ENCODE measurements around the gene E2F3.

The E2F3 gene

DNA sequence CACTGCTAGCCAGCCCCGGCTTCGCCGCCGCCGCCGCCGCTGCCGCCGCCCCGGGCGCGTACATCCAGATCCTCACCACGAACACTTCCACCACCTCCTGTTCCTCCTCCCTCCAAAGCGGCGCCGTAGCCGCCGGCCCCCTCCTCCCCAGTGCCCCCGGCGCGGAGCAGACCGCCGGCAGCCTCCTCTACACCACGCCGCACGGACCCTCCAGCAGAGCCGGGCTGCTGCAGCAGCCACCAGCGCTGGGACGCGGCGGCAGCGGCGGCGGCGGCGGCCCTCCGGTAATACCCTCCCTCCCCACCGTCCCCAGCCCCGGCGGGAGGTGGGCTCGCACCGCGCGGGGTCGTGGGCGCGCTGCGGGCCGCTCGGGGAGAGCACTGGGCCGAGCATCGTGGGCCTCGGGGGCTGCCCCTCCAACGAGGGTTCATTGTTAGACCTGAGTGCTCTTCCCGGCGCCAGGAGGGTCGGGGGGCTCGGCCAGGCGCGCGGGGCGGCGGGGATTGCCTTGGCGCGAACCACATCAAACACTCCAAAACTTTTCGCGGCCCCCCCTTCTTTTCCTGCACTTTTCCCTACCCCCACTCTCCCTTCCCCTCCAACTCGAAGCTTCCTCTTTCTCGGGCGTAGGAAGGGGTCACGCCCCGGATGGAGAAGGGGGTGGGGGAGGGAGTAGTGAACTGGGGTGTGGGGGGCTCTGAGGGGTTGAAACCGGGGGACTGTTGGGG is 827 bp downstream of the E2F3 start:
- DNase-seq: peak; percentile 20

DNA sequence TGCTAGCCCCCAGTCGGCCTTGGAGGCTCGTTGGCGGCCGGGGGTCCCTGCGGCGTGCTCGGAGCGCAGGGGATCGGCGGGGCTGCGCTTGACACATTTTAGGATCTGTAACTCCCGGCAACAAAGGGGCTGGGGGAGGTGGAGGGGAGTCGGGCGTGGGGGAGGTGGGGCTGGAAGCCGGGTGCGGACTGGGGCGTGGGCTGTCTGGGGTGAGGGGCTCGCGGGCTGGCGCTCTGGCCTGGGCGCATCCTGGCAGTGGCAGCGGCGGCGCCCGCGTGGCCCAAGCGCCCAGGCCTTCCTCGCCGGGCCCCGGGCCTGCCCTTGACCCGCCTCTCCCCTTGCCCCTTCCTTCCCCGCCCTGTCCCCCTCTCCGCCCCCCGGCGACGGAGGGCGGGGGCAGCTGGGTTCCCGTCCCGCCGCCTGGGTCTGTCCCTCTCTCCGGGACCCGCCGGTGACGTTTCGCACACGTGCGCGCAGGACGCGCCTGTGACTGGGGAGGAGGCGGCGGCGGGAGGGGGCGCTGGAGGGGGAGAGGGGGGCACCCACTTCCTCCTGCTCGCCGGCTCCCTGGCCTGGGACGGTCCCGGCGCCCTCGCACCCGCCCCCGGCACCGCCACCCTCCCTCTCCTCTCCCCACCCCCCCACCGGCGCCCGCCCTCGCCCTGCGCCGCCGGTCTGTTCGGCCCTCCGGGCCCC is 1.5 kb downstream of the E2F3 start:
- DNase-seq: peak; percentile 72

DNA sequence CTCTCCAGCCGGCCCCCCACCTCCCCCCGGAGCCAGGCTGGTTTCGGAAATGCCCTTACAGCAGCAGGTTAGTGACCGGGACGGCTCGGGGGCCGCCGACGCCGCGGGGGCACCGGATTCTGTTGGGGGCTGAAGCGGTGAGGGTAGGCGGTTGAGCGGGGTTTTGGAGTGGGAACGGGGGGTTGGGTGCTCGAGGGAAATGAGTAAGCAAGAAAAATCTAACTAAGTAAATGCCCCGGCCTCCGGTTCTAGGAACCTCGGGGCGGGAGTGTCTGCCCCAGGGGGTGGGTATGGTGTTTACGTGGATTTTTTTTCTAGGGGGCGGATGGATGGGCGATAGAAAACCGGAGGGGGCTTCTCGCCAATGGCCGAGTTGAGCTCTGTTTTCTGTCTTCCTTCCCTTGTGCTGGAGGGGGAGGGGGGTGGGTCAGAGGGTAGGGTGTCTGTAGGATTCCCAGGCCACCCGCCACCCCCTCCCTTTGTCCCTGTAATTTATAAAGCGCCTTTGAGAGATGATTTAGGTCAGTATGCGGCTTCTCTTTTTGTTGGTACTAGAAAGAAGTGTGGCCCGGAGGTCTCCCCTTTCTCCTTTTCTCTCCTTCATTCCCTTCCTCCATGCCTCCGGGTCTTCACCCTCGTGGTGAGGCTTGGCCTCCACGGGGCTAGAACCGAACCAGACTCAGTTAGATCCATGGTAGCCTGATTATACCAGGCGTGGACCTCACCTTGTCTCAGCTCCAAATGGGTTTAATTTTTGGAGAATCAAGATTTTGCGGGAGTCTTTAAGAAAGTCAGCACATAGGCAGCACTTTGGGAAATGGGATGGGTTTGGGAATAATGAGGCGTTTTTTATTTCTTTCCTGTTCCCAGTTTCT is 2.3 kb downstream of the E2F3 start:
- peak; percentile 45 for DNase-seq

DNA sequence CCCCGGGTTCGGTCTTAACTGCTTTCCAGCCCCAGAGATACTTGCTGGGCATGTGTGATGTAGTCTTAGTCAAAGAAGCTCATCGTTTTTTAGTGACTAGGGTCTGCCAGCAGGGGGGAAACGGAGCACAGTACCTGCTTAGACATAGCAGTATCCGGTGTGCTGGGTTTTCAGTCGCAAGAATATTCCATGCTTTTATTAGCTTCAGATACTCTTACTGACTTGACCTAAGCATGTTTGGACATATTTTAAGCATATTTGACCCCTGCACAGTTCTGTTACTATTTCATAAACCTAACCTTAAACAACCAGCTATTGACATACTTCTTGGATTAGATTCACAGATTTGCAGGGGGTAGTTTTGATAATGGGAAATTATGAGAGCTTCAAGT is 3.0 kb downstream of the E2F3 start:
- peak; percentile 41 for DNase-seq

DNA sequence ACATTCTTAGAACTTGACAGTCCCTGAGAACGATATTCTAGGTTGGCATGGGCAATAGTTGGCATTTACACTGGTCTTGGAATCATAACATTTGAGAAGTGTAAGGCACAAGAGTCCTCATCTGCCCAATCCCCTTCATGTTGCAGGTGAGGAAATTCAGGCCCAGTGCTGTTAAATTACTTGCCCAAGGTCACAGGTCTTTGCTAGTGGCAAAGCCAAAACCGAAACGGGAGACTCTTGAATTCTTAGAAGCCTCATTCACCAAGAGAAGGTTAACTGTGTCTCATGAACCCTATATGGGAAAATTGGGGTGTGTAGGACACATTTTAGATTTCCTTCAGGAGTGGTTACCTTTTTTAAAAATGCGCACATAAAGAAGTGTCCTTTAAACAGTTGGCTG is 7.2 kb downstream of the E2F3 start:
- DNase-seq: no peak

DNA sequence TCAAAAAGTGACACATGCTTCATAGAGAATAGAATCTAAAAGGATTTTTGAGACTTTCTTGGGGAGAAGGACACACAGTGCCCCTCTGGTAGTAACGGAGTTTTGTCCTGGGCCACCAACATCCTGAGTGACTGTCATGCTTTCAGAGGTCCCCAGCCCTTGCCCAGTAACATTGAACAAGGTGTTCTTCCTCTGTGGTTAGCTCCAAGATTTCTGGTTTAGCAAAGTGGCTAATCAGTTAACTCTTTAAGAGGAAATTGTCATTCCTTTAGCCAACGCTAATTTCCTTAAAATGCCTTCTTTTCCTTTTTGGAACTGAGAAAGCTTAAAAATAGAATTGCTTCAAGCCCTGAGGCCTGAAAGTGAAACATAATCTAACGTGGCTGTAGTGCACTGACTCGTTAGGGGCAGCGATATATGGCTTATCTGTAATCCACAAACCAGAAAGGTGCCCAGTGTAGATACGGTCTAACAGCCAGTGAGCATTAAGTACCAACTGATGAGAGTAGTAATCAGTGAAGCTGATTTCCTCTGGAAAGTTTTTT is 7.8 kb downstream of the E2F3 start:
- no peak for DNase-seq

DNA sequence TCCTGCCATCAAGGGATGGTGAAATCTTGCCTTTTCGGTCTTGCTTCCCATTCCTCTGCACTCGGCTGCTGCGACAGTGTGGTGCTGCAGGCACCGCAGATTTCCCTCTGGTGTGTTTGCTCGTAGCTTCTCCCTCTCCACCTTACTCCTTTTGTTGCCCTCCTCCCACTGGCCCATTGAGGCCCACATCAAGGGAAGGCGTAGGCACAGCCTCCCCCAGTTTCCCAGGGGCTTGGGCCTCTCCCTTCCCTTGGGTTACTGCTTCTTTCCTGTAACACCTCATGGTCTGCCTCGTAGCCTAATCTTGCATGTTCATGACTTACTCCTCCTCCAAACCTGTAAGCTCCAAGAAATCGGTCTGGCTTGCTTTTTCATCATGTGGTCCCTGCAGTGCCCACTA is 9.9 kb downstream of the E2F3 start:
- DNase-seq: no peak

DNA sequence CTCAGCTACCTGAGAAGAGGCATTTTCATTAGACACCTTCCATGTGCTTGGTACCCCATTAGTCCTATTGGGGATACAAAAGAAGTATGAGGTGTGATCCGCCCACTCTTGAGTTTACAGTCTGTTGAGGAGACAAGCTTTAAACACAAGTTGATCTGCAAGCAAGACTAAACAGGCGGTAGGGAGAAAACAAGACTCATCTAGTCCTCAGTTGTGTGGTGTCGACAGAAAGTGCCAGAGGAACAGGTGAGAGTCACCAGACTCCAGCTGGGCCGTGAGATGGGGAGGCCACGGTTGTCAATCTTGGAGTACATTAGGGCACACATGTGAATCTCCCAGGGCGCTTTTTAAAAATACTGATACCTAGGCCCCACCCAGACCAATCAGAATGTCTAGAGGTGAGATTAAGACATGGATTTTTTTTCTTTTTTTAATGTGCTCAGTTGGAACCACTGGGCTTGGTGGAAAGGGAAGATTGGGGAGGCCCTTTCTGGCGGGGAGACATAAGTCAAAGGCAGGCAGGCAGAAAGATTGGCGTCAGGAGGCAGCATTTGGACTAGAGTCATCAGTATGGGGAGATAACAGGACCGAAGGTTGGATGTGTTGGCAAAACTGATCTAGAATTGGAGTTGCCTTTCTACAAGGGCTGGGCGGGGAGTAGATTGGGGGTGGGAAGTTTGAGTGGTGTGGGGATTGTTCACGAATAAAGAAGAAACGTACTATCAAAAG is 10.4 kb downstream of the E2F3 start:
- DNase-seq: no peak

DNA sequence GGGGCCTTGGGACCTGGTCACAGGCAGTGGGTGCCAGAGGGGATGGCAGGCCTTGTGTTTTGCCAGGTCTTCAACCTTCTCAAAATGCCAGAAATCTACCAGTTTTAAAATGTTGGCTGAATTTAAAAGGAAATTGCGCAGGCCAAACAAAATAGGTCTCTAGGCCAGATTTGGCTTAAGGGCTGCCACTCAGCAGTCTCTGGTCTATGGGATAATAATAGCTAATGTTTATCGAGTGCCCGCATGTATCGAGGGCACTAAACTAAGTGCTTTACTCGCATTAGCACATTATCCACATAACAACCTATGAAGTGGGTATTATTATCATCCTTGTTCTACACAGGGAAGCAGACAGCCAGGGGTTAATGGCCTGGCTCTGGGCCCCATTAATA is 11.0 kb downstream of the E2F3 start:
- DNase-seq: no peak

DNA sequence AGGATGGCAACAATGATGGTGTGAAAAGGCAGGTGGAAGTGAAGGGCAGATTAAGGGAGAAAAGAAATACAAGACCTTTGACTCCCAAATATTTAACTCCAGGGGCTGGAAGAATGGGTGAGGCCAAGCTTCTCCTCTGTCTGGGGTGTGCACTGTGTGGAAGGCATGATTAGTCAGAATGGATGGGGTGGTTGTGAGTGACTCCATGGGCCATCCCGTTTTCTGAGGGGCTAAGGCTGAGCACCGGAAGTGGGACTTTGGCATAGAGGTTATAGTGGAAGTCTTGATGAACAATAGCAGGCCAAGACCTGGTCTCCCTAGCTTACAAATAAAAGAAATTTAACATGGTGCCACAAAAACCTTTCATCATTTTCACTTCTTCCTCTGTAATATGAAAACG is 12.1 kb downstream of the E2F3 start:
- no peak for DNase-seq

DNA sequence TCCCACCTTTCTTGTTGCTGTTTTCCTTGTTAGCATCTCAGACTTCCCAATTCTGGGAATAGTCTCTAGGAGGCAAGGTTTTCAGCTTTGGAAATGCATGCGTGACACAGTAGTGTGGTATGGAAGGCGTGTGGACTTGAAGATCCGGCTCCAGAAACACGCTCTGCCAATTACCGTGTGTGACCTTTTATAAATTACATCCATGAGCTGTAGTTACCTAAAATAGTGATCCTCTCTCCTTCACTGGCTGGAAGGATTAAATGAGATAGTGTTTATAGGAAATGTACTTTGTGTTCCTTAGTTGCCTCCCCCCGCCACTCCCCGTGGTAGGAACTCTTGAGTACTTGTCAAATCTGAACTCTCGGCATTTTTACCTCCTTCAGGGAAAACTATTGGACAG is 13.0 kb downstream of the E2F3 start:
- DNase-seq: no peak

DNA sequence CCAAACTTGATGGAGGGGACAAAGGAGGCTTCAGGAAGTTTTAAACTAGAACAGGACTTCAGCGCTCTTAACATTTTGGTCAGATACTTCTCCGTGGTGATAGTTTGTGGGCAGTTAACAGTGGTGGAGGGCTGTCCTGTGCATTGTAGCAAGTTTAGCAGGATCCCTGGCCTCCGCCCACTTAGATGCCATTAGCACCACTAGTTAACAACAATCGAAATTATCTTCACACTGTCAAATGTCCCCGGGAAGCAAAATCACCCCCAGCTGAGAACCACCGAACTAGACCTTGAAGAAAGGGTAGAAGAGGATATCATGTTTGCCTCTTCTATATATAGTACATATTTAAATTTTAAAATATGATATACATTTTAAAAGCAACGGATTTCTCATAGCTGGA is 13.6 kb downstream of the E2F3 start:
- no peak for DNase-seq

DNA sequence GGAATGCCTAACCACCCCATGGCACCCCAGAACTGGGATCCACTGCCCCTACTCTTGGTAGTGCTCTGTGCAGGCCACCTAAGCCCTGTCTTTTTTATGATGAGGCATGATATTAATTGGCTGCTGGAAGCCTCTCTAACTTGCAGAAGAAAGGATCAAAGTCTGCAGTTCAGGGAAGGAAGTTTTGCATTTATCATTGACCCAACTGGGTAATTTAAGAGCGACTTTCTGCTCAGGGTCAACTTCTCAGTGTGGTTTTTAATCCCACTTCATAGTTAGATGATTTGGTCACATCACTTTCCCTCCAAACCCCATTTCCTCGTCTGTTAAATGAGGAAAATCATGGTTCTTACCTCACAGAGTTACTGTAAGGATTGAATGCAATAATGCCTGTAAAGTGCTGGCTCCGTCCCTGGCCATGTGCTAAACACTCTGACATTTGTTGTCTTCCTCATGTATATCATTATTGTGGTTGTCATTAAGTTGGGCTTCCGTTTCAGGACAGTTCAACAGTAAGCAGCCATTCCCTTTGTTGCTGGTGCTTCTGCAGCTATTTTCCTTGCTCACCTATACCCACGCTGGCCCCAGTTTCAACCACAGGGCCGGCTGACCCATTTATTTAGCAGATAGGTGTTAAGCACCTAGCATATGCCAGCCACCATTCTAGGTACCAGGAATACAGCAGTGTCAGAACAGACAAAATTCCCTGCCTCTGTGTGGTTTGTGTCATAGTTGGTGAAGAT is 14.2 kb downstream of the E2F3 start:
- DNase-seq: no peak

DNA sequence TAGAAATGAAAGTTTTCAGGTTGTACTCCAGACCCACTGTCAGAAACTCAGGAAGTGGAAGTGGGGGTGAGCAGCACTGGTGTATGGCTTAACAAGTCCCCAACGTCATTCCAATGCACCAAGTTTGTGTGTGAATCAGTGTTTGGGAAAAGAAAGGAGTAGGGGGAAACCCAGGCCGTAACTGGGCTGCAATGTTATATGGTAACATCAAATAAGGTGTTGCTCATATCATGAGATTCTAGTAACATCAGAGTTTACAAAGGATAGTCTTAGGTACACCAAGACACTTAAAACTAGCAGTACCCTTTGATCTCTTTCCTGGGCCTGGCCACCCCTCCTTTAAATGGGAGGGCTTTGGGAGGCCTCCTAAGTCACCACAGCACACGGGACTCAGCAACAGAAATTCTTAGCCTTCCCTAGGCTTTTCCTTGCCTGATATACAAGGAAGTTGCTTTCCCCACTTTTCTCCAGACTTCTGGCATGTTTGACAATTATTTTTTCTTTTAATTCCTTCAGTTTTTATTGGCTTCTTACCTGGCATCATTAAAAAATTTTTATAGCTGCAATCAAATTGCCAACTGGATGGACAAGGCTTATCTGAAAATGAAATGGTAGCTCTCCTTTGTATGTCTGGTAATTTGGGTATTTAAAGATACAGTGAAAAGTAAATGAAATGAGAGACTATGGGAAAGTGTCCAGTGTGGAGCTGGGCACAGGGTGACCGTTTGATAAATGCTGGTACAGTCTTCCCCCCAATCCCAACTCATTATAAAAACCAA is 15.1 kb downstream of the E2F3 start:
- no peak for DNase-seq

DNA sequence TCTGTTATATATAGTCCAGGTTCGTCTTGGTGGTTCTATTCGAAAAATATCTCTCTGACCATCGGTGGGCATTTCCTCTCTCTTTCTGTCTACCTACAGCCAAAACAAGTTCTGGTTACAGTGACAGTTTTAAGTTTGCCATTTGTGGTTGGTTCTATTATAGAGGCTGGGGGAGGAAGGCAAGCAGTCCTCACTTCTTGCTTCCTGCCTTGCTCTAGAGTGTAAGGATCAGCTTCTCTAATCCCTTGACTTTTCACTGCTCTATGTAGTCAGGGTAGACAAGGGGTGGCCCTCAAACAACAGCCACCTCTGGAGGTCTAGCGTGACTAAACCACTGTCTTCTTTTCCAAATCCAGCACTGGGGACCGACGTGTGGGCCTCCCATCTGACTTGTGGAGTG is 16.1 kb downstream of the E2F3 start:
- no peak for DNase-seq

DNA sequence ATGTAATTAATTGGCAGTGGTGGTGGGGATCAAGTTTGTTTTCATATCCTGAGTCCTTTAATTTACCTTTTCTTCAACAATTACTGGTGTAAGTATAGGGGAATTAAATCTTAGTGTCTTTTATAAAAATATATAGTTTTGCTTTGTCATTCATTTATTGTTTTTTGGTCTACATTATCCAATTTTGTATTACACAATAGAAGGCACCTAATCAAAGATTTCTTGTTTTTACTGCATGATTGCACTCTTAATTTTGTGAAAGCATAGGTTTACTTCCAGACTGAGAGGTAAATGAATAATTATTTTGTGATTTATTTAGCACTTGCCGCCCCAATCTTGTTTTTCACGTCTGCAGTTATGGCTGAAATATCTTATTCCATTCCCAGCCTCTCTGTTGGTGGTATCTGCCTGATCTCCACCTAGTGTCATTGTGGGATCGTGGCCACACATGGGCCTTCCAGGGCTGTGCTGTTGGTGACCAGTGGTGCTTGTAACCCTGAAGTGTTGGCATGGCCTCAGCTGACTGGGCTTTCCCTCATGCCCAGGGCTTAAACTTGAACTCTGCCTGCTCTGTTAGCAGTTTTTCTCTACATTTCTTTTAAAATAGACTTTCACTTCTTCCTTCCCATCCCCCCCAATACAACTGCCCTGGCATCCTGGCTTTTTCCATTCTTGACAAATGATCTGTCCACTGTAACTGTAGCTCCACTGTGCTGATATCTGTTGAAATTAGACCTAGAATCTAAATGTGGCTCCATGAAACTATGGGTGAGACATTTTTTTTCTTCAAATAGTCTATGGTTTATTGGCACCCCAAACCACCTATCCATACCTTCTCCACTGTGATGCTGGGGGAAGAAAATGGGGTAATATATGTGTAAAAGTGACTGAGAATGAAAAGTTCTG is 24.8 kb downstream of the E2F3 start:
- DNase-seq: no peak

DNA sequence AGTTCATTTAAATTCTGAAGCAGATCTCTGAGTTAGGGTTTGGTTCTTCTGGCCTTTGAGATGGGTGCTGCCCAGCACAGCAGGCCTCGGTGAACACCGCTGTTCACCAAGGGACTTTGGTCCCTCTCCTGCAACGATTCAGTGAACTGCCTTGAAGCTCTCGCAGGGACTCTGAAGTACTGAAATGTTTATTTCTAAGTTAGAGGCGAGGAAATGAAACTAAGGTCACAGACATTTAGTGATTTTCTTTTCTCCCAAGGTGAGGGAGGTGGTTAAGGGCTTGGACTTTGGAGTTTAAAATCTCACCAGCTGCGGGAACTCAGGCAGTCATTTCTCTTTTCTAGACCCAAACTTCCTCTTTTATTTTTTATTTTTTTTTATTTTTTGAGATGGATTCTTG is 26.2 kb downstream of the E2F3 start:
- DNase-seq: no peak

DNA sequence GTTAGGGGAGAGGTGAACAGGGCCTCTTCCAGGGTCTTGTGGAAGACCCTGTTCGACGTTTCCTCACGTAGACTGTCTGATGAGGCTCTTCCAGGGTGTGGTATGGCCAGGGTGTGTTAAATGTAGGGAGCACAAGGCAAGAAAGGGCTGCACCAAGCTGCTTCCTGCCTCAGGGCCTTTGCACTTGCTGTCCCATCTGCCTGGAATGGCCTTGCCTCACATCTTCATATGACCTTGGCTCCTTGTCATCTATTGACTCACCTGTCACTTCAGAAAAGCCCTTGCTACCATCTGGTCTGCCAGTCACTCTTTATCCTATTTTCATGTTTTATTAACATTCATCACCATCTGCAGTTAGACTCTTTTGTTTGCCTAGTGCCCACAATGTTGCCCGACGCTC is 31.0 kb downstream of the E2F3 start:
- no peak for DNase-seq

DNA sequence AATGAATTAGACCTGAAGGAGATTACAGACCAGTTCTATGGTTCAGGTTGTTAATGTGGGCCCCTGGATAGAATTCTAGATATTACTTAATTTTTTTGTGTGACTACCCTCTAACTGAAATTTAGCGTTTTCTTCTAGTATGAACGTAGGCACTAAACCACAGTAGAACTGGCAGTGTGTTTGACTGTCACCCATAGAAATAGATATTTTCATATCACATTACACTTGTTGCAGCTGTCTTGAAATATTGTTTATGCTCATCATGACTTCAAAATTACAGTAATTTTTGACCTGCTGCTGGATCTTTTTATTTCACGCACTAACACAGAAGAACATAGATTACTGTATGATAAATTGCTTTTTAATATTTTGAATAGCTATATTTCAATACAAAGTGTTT is 31.6 kb downstream of the E2F3 start:
- no peak for DNase-seq

DNA sequence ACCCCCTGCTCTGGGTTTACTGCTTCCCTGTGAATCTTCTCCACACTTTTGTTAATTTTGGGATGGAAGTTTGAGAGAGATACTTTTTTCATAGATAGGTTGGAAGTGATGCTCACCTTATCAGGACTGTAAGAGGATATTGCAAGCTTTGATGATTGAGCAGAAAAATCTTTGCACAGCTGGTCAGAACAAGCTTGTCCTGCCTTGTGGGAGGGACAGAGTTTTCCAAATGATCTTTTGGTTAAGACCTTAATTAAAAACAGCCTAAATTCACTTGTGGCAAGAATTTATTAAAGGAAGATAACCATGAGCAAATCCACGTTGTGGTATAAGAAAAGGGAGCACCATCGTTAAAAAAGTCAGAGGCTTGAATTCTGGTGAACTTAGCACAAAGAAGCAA is 32.2 kb downstream of the E2F3 start:
- no peak for DNase-seq
